Suprapubic skin (tissue), 3 donors: ENCODE data around the gene ZNF280A.

ENCODE experiments used
- POLR2AphosphoS5 ChIP-seq, 3 donors: sonication (generic); formaldehyde crosslinking; IDR thresholded peaks; one replicate each; pipeline ENCODE4 v1.6.1; 2017; ENCODE audit warnings: antibody characterized with exemption in 3 of 3
- TF ChIP-seq, protein P1 (sequence below), 2 donors: fragments of 200-600 bp in 1 of 2; fragments of 450-650 bp in 1 of 2; sonication (generic) in 1 of 2; IDR thresholded peaks; one replicate each; pipeline ENCODE4 v1.5.1; 2016 to 2019; ENCODE audit warnings: antibody characterized with exemption in 2 of 2, mild to moderate bottlenecking in 1 of 2, moderate library complexity in 1 of 2

DNA sequence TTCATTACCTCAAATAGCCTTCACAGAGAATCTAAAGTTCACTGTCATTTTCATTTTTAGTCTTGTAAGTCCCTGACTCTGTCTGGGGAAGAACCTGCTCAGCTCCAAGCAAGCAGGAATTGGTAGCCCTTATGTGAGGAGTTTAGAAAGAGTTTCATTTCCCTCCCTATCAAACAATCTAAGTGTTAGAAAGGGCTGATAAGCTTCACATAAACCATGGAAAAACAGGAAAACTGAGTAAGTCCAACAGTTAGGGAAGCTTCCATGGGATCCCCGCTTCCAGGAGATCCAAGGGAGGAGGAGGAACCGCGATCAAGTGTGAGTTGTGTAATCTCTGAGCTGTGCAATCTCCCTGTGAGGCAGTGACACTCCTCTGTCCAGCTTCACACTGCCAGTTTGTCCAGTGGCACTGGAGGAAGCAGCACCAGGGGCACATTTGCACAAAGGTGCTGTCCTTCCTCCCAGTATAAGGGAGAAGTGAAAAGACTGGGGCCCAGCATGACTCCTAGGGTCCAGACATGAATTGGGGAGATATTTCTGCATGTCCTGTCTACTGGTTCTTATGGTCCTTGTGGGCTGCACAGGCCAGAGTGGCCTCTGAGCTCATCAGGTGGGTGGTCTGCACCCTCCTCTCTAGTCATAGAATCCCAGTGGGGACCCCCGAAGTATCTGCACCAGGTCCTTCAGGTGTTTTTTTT, 34.7 kb upstream of the ZNF280A start:
- TF ChIP-seq, protein P1, sequence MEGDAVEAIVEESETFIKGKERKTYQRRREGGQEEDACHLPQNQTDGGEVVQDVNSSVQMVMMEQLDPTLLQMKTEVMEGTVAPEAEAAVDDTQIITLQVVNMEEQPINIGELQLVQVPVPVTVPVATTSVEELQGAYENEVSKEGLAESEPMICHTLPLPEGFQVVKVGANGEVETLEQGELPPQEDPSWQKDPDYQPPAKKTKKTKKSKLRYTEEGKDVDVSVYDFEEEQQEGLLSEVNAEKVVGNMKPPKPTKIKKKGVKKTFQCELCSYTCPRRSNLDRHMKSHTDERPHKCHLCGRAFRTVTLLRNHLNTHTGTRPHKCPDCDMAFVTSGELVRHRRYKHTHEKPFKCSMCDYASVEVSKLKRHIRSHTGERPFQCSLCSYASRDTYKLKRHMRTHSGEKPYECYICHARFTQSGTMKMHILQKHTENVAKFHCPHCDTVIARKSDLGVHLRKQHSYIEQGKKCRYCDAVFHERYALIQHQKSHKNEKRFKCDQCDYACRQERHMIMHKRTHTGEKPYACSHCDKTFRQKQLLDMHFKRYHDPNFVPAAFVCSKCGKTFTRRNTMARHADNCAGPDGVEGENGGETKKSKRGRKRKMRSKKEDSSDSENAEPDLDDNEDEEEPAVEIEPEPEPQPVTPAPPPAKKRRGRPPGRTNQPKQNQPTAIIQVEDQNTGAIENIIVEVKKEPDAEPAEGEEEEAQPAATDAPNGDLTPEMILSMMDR (IDR thresholded peaks at IDR 0.05): no peak
- TF ChIP-seq POLR2AphosphoS5 (IDR thresholded peaks at IDR 0.05): no peak
